Right lobe of liver (tissue), 6 donors: ENCODE measurements around the gene MCEE. TPM values are rescaled to one million over a fixed set of nuclear protein-coding genes. Genes with fewer than 3 reads are reported as not detected.
"Not testable (repeated sequence)": the region's sequence is repeated elsewhere in the genome, so short reads cannot be mapped to it uniquely, and the experiment has no call there.

Experiments
- ATAC-seq, 4 donors: fragments of 200-7000 bp; cut with Tn5 transposase; one replicate each; pipeline ENCODE4 v1.9.1; 2020; ENCODE audit warnings: mild to moderate bottlenecking in 4 of 4, moderate library complexity in 4 of 4
- DNase-seq, 3 donors: peaks; one replicate each; pipeline ENCODE4 v3.0.0-alpha.2; 2020
- H3K27ac ChIP-seq, 3 donors: fragments of 200-600 bp; one replicate each; pipeline ENCODE4 v1.8.0; 2022
- H3K27me3 ChIP-seq, 2 donors: fragments of 200-600 bp; one replicate each; pipeline ENCODE4 v1.8.0; 2022
- H3K36me3 ChIP-seq, 4 donors: fragments of 200-600 bp; sonication (generic) in 1 of 4; one replicate each; pipeline versions ENCODE4 v1.5.1 to v1.8.0; 2017 to 2022; ENCODE audit warnings: control low read depth in 1 of 4
- H3K4me1 ChIP-seq, 4 donors: fragments of 200-600 bp; sonication (generic) in 1 of 4; one replicate each; pipeline versions ENCODE4 v1.5.1 to v1.8.0; 2017 to 2022; ENCODE audit warnings: control low read depth in 1 of 4
- H3K4me3 ChIP-seq, 3 donors: fragments of 200-600 bp; one replicate each; pipeline ENCODE4 v1.8.0; 2022
- H3K9me3 ChIP-seq, 4 donors: fragments of 200-600 bp; sonication (generic) in 1 of 4; one replicate each; pipeline versions ENCODE4 v1.5.1 to v1.8.0; 2017 to 2022; ENCODE audit warnings: control low read depth in 1 of 4
- POLR2A ChIP-seq: fragments of 450-650 bp; IDR thresholded peaks from one replicate; pipeline ENCODE4 v1.6.1; 2017; ENCODE audit warnings: antibody characterized with exemption, mild to moderate bottlenecking
- WGBS: methylation state at CpG from one replicate; pipeline ENCODE4 v1.1.6; 2018; ENCODE audit warnings: low coverage, low lambda C conversion rate; ENCODE audit not compliant: insufficient coverage; ENCODE audit errors: missing lambda C conversion rate; 5-methylcytosine and 5-hydroxymethylcytosine counted together
- intact Hi-C, 2 donors: fragments of 100-400 bp; cut with DNase I; formaldehyde crosslinking; loops; one replicate each; pipeline versions ENCODE4 v1.11.2 to v1.14.1; 2022
- total RNA-seq, 6 experiments: library from RNA; depleted of rRNA in 2 of 6; stranded (reverse); fragments of >200 nt in 2 of 6; fragmentation: NEBNext Ultra II Directional in 3 of 6; extraction: Animal tissue kit (Norgen Biotek cat#: 25700) in 3 of 6; gene quantifications; one replicate each; pipeline versions ENCODE4 v1.1.0 to v1.2.4, GENCODE V29; 2016 to 2023
- TF ChIP-seq, protein P1 (sequence below), 4 donors: fragments of 200-600 bp in 3 of 4; fragments of 450-650 bp in 1 of 4; IDR thresholded peaks; one replicate each; pipeline versions ENCODE4 v1.5.1 to v1.8.0; 2016 to 2022; ENCODE audit warnings: antibody characterized with exemption in 4 of 4, mild to moderate bottlenecking in 2 of 4
- donor health status: DM: no; HTN: yes; CAD: no.
- donor health status: DM: no; HTN: no; CAD: no.
- donor health status: DM: no; HTN: no; CAD: no.
- donor health status: DM: no; HTN: yes; CAD: no.
- donor health status: DM: no; HTN: yes; CAD: no.

The MCEE gene
- total RNA-seq, 6 experiments from 2014 or later: 15.5 to 37.8 (median 23.1) TPM

GRCh38 chr2:71083752-71084312 lies 46.2 kb downstream of the MCEE start:
- H3K27me3 ChIP-seq, intact Hi-C loops, H3K9me3 ChIP-seq, H3K4me3 ChIP-seq, H3K27ac ChIP-seq, DNase-seq, H3K36me3 ChIP-seq, H3K4me1 ChIP-seq: not testable (repeated sequence)
- WGBS: 50% methylated on average over 8 of the region's 13 CpGs
- peak in 3 of 4 donors; percentile 20 to 49 (median 39) for ATAC-seq

DNA sequence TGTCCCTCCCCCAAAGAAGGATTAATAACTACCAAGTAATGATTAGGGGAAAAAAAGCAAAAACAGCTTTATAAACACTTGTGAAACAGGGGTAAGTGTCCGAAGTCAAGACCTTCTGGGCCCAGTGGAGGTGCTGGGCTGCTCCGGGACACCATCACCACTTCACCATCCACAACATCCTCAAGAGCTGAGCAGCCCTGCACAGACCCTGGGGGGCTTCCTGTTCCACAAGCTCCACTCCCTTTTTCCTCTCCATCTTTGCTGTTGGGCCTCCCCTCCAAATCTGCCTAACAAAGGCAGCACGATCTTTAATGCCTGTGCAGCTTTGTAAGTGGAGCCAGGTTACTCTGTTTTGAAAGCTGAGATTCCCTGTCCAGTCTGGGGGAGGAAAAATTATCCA lies 46.7 kb downstream of the MCEE start:
- intact Hi-C loops, DNase-seq: not testable (repeated sequence)
- WGBS: no CpG with 5 or more reads among the region's 3 CpGs

DNA sequence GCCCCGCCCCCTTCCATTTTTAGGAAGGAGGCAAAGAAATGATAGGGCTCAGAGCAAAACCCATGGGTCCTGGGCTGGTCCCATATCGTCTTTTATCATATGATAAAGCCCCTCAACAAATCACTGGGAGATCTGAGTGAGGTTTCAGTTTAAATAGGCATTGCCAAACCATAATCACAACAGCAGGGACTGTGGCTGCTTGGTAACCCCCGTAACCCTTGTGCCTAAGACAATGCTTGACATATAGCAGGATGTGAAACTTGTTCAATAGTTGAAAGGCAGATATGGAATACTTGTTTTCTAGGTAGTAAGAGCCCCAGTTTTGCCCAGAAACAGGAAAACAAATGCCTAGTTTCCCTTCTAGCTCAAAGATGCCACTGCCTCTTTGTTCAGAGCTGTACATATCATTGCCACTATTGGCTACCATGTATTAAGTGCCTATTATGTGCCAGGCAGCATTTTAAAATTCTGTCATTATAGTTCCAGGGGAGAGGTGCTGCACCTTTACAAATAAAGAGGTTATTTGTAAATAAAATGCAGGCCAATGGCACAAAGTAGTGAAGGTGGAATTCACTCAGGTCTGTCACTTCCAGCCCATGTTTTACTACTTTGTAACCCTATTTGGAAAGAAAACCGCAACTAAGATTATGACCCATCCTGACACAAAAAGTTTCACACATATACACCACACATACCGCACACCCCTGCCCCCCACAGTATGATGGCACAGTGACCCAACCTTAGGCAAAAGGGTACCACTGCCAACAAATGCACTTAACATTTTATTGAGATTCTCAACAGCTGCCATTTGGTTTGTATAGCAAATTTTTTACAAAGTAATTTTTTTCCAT lies 47.4 kb downstream of the MCEE start:
- no peak for ATAC-seq
- no peak for DNase-seq
- Histone ChIP-seq H3K4me1 (no peaks in the 10 kb centered on the region), H3K36me3 (peaks cover 0 to 12% (median 3%) of the 10 kb centered on the region in 4 donors), H3K4me3 (no peak overlapping the region), H3K9me3 (no peaks in the 10 kb centered on the region), H3K27ac (no peak overlapping the region), H3K27me3 (no peaks in the 10 kb centered on the region)
- WGBS: 78% methylated on average over 5 of the region's 5 CpGs
- intact Hi-C loops: no loop called here
- TF ChIP-seq, protein P1, sequence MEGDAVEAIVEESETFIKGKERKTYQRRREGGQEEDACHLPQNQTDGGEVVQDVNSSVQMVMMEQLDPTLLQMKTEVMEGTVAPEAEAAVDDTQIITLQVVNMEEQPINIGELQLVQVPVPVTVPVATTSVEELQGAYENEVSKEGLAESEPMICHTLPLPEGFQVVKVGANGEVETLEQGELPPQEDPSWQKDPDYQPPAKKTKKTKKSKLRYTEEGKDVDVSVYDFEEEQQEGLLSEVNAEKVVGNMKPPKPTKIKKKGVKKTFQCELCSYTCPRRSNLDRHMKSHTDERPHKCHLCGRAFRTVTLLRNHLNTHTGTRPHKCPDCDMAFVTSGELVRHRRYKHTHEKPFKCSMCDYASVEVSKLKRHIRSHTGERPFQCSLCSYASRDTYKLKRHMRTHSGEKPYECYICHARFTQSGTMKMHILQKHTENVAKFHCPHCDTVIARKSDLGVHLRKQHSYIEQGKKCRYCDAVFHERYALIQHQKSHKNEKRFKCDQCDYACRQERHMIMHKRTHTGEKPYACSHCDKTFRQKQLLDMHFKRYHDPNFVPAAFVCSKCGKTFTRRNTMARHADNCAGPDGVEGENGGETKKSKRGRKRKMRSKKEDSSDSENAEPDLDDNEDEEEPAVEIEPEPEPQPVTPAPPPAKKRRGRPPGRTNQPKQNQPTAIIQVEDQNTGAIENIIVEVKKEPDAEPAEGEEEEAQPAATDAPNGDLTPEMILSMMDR (IDR thresholded peaks at IDR 0.05): no peak
- no peak for TF ChIP-seq POLR2A

More for the DNA sequence above, 46.7 kb downstream of the MCEE start:
- not testable (repeated sequence) for H3K36me3 ChIP-seq, ATAC-seq, H3K4me3 ChIP-seq, H3K27ac ChIP-seq, H3K4me1 ChIP-seq, H3K27me3 ChIP-seq, H3K9me3 ChIP-seq

- peaks cover 0 to 48% (median 3%) of the 10 kb centered on the region in 4 donors for H3K36me3 ChIP-seq
- ATAC-seq (no peak), DNase-seq (no peak)
- WGBS: no CpG with 5 or more reads among the region's 3 CpGs
- H3K27me3 ChIP-seq: no peaks in the 10 kb centered on the region
- H3K4me1 ChIP-seq: no peaks in the 10 kb centered on the region
- no peak overlapping the region for H3K4me3 ChIP-seq
- H3K9me3 ChIP-seq: no peaks in the 10 kb centered on the region
- H3K27ac ChIP-seq: no peak overlapping the region
- TF ChIP-seq, protein P1 (IDR thresholded peaks at IDR 0.05): no peak
- no peak for TF ChIP-seq POLR2A
- intact Hi-C loops: no loop called here
Measured at GRCh38 chr2:71078624-71079023, 51.4 kb downstream of the MCEE start.

DNA sequence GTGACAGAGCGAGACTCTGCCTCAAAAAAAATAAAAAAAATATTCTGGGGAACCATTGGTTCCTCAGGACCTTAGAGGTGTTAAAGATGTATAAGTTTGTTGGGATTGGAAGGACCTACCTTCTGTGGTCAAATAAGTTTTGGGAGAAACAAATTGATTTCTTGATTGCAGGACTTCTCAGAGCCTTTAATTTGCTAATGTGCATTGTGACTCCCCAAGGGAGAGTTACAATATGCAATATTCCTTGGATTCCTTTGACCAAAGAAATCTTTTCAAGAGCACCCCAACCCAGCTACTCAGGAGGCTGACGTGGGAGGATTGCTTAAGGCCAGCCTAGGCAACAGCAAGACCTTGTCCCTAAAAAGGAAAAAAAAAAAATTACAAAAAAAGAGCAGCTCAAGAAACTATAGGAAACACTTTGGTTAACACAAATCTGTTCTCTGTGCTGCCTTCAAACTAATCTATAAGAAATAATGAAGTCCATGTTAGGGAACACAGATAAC lies 55.1 kb downstream of the MCEE start:
- DNase-seq (no peak), ATAC-seq (no peak)
- TF ChIP-seq, protein P1 (IDR thresholded peaks at IDR 0.05): no peak
- TF ChIP-seq POLR2A: no peak
- Histone ChIP-seq H3K27me3 (no peaks in the 10 kb centered on the region), H3K4me3 (no peak overlapping the region), H3K4me1 (no peaks in the 10 kb centered on the region), H3K36me3 (peaks cover 0 to 60% (median 3%) of the 10 kb centered on the region in 4 donors), H3K27ac (no peak overlapping the region), H3K9me3 (no peaks in the 10 kb centered on the region)
- 100% methylated on average over 1 of the region's 2 CpGs for WGBS
- intact Hi-C loops: no loop called here
